ENCODE results near the gene ARHGAP27.
"Not testable (repeated sequence)": the region's sequence is repeated elsewhere in the genome, so short reads cannot be mapped to it uniquely, and the experiment has no call there.

- TF ChIP-seq CTCF (IDR thresholded peaks at IDR 0.05; ENCODE audit: poor library complexity); EZH2 (IDR thresholded peaks at IDR 0.05; ENCODE audit: borderline replicate concordance): not testable (repeated sequence)
Measured at GRCh38 chr17:45468293-45469203, 35.9 kb upstream of the ARHGAP27 start.

Measured in hepatocyte (in vitro differentiated cells).